GM19035 (cell line): ENCODE data around the gene SORBS2.

Source experiments
- ATAC-seq: cut with Tn5 transposase; IDR thresholded peaks from one replicate; pipeline ENCODE4 v1.9.1; 2021; ENCODE audit not compliant: unreplicated experiment

The SORBS2 gene

DNA sequence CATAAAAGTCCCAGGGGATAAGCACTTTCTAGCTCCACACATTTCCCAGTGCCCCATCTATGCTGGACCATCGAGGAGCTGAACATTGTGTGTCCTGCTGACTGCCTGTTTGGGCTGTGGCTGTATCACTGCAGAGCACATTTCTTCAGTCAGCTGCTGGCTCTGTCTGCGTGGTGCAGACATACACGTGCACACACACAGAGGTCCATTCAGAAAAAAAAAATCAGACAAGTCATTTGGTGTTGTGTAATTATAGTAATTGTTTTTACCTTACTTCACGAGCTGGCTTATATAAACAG lies 275.6 kb downstream of the SORBS2 start:
- no peak for ATAC-seq

DNA sequence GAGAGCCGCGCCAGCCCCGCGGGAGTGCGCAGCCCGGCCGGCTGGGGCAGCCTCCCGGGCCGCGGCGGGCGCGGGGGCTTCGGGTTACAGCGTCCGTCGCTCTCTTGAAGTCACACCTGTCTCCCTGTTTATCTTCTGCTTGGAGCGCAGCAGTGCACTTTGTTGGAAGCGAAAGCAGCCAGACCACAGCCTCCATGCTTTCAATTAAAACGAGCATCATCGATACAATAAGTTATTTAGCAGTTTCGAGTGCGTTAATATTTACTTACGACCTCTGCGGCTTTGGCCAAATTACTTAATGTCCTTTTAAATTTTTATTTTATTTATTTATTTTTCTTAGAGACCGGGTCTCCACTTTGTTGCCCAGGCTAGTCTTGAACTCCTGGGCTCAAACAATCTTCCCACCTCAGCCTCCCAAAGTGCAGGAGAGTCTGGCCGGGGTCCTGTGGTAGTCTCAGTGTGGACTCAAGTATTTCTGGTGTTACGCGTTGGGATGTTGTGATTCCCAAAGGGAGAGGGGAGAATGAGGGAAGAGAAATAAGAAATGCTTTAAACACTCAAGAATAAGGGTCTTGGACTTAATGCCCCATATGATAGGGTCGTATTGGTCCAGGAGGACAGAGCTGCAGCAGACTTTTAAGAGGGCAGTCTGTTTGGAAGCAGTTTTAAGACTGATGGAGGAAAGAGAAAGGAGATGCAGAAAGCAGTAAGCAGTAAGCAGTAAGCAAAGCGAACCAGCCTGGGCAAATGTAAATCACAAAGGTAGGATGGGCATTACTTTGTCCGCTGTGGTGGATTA lies 276.2 kb downstream of the SORBS2 start:
- ATAC-seq, result no peak
